Coronary artery (tissue), 2 donors: ENCODE data around the gene EYA2.

Experiments used
- DNase-seq: peaks from one replicate; pipeline ENCODE4 v3.0.0-alpha.2; 2017; ENCODE audit warnings: low spot score
- H3K27ac ChIP-seq, 2 donors: fragments of 200-600 bp; sonication (generic); one replicate each; pipeline ENCODE4 v1.5.1; 2016 to 2019
- H3K4me3 ChIP-seq: fragments of 200-600 bp; sonication (generic); 2 replicates; pipeline ENCODE4 v1.5.1; 2016; ENCODE audit warnings: mild to moderate bottlenecking, moderate library complexity
- CTCF ChIP-seq: fragments of 200-600 bp; sonication (generic); IDR thresholded peaks from one replicate; pipeline ENCODE4 v1.5.1; 2019; ENCODE audit warnings: antibody characterized with exemption

EYA2 gene

GRCh38 chr20:47232518-47232917 is 337.9 kb downstream of the EYA2 start:
- no peak overlapping the region for H3K4me3 ChIP-seq

GRCh38 chr20:47233333-47234188 is 338.9 kb downstream of the EYA2 start:
- no peak overlapping the region for H3K4me3 ChIP-seq
- no peak for TF ChIP-seq CTCF
- no peak overlapping the region for H3K27ac ChIP-seq
- DNase-seq, result no peak

More at GRCh38 chr20:47232518-47232917, 337.9 kb downstream of the EYA2 start:
- DNase-seq, result no peak
- H3K27ac ChIP-seq, result no peak overlapping the region
- TF ChIP-seq CTCF, result no peak

- DNase-seq, result no peak
- H3K4me3 ChIP-seq, result no peak overlapping the region
- no peak overlapping the region for H3K27ac ChIP-seq
- no peak for TF ChIP-seq CTCF
Observed at GRCh38 chr20:47235111-47235510, 340.5 kb downstream of the EYA2 start.

- Histone ChIP-seq H3K27ac (no peak overlapping the region), H3K4me3 (no peak overlapping the region)
- DNase-seq, result no peak
- TF ChIP-seq CTCF, result no peak
Observed at GRCh38 chr20:47235853-47236638, 341.4 kb downstream of the EYA2 start.

- no peak for DNase-seq
- H3K4me3 ChIP-seq, result no peak overlapping the region
- H3K27ac ChIP-seq, result no peak overlapping the region
- no peak for TF ChIP-seq CTCF
Observed at GRCh38 chr20:47236639-47236900, 341.9 kb downstream of the EYA2 start.

- H3K4me3 ChIP-seq, result no peak overlapping the region
- DNase-seq, result no peak
- H3K27ac ChIP-seq, result no peak overlapping the region
- no peak for TF ChIP-seq CTCF
Observed at GRCh38 chr20:47237715-47238114, 343.1 kb downstream of the EYA2 start.
